ENCODE measurements around the gene CDC45. TPM values are rescaled to one million over a fixed set of nuclear protein-coding genes. Genes with fewer than 3 reads are reported as not detected.
A peak's percentile ranks its signal among the peaks of the same experiment; 100 is the strongest.

Gene CDC45
- total and polyA plus RNA-seq, 2 of the 13 experiments (the other 11 are each of a cell fraction or from before 2014, with no cell fraction given) = 14.4 to 36.3 TPM

DNA sequence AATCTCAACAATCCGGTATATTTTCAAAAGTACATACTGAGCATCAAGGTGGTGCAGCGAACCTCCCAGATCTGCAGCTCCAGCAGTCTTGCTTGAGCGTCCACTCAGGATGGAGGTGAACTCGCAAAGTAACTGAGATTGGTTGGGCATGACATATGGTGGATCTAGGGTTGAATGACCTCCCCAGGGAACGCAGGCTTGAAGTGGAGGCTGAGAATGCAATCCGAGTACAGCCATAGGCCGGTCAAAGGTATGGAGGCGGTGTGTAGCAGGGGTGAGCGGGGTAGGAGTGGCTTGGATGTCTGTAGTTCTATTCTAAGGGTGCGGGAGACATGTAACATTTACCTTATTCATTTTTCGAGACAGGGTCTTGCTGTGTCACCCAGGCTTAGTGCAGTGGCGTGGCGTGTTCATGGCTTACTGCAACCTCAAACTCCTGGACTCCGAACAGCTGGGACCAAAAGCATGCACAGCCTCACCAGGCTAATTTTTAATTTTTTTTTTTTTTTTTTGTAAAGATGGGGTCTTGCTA lies 31.6 kb upstream of the CDC45 start (continued):
- TF ChIP-seq, protein P1, sequence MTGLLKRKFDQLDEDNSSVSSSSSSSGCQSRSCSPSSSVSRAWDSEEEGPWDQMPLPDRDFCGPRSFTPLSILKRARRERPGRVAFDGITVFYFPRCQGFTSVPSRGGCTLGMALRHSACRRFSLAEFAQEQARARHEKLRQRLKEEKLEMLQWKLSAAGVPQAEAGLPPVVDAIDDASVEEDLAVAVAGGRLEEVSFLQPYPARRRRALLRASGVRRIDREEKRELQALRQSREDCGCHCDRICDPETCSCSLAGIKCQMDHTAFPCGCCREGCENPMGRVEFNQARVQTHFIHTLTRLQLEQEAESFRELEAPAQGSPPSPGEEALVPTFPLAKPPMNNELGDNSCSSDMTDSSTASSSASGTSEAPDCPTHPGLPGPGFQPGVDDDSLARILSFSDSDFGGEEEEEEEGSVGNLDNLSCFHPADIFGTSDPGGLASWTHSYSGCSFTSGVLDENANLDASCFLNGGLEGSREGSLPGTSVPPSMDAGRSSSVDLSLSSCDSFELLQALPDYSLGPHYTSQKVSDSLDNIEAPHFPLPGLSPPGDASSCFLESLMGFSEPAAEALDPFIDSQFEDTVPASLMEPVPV (CRISPR knock-in tag; IDR thresholded peaks at IDR 0.05) = no peak
- TF ChIP-seq MED1 (CRISPR knock-in tag; IDR thresholded peaks at IDR 0.05) (no peak), HOXA7 (CRISPR knock-in tag; IDR thresholded peaks at IDR 0.05) (0 out of 2 replicates have a peak, but pooled peaks have one; percentile 46), GABPB1 (CRISPR knock-in tag; IDR thresholded peaks at IDR 0.05) (no peak), SIX4 (CRISPR knock-in tag; IDR thresholded peaks at IDR 0.05) (no peak), RAD51 (IDR thresholded peaks at IDR 0.05; ENCODE audit: borderline replicate concordance) (no peak), PITX1 (CRISPR knock-in tag; IDR thresholded peaks at IDR 0.05) (0 out of 2 replicates have a peak, but pooled peaks have one; percentile 18), ATF7-NPFF (CRISPR knock-in tag; IDR thresholded peaks at IDR 0.05; ENCODE audit: low read depth) (no peak), SNAPC2 (CRISPR knock-in tag; IDR thresholded peaks at IDR 0.05) (no peak), SALL1 (CRISPR knock-in tag; IDR thresholded peaks at IDR 0.05) (no peak), SATB2 (CRISPR knock-in tag; IDR thresholded peaks at IDR 0.05) (no peak), RNF2 (conservative IDR thresholded peaks at IDR 0.05; ENCODE audit: low read depth) (0 out of 2 replicates have a peak, but pooled peaks have one; percentile 2), ATF1 (CRISPR knock-in tag; IDR thresholded peaks at IDR 0.05) (no peak; the same call in 1 of the 2 replicates), AHR (CRISPR knock-in tag; IDR thresholded peaks at IDR 0.05) (no peak), ZBTB42 (CRISPR knock-in tag; IDR thresholded peaks at IDR 0.05) (0 out of 2 replicates have a peak, but pooled peaks have one; percentile 47), ZNF224 (CRISPR knock-in tag; IDR thresholded peaks at IDR 0.05) (0 out of 2 replicates have a peak, but pooled peaks have one; percentile 4), SIN3B (IDR thresholded peaks at IDR 0.05; ENCODE audit: low read length) (no peak), DNMT3B (CRISPR knock-in tag; conservative IDR thresholded peaks at IDR 0.05) (no peak), KLF16 (CRISPR knock-in tag; IDR thresholded peaks at IDR 0.05) (no peak), YEATS4 (CRISPR knock-in tag; IDR thresholded peaks at IDR 0.05; ENCODE audit: borderline replicate concordance) (no peak), XBP1 (CRISPR knock-in tag; IDR thresholded peaks at IDR 0.05) (no peak), EEA1 (CRISPR knock-in tag; IDR thresholded peaks at IDR 0.05; ENCODE audit: borderline replicate concordance) (no peak)
- TF ChIP-seq, protein P2, sequence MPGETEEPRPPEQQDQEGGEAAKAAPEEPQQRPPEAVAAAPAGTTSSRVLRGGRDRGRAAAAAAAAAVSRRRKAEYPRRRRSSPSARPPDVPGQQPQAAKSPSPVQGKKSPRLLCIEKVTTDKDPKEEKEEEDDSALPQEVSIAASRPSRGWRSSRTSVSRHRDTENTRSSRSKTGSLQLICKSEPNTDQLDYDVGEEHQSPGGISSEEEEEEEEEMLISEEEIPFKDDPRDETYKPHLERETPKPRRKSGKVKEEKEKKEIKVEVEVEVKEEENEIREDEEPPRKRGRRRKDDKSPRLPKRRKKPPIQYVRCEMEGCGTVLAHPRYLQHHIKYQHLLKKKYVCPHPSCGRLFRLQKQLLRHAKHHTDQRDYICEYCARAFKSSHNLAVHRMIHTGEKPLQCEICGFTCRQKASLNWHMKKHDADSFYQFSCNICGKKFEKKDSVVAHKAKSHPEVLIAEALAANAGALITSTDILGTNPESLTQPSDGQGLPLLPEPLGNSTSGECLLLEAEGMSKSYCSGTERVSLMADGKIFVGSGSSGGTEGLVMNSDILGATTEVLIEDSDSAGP (CRISPR knock-in tag; IDR thresholded peaks at IDR 0.05; ENCODE audit: borderline replicate concordance) = peak; percentile 1; the same call in 1 of the 2 replicates
- TF ChIP-seq, protein P3, sequence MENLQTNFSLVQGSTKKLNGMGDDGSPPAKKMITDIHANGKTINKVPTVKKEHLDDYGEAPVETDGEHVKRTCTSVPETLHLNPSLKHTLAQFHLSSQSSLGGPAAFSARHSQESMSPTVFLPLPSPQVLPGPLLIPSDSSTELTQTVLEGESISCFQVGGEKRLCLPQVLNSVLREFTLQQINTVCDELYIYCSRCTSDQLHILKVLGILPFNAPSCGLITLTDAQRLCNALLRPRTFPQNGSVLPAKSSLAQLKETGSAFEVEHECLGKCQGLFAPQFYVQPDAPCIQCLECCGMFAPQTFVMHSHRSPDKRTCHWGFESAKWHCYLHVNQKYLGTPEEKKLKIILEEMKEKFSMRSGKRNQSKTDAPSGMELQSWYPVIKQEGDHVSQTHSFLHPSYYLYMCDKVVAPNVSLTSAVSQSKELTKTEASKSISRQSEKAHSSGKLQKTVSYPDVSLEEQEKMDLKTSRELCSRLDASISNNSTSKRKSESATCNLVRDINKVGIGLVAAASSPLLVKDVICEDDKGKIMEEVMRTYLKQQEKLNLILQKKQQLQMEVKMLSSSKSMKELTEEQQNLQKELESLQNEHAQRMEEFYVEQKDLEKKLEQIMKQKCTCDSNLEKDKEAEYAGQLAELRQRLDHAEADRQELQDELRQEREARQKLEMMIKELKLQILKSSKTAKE (CRISPR knock-in tag; IDR thresholded peaks at IDR 0.05; ENCODE audit: borderline replicate concordance) = 0 out of 2 replicates have a peak, but pooled peaks have one; percentile 15
- TF ChIP-seq, protein P4, sequence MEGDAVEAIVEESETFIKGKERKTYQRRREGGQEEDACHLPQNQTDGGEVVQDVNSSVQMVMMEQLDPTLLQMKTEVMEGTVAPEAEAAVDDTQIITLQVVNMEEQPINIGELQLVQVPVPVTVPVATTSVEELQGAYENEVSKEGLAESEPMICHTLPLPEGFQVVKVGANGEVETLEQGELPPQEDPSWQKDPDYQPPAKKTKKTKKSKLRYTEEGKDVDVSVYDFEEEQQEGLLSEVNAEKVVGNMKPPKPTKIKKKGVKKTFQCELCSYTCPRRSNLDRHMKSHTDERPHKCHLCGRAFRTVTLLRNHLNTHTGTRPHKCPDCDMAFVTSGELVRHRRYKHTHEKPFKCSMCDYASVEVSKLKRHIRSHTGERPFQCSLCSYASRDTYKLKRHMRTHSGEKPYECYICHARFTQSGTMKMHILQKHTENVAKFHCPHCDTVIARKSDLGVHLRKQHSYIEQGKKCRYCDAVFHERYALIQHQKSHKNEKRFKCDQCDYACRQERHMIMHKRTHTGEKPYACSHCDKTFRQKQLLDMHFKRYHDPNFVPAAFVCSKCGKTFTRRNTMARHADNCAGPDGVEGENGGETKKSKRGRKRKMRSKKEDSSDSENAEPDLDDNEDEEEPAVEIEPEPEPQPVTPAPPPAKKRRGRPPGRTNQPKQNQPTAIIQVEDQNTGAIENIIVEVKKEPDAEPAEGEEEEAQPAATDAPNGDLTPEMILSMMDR (CRISPR knock-in tag; IDR thresholded peaks at IDR 0.05) = 0 out of 2 replicates have a peak, but pooled peaks have one; percentile 1

All from HepG2 (cell line).